ENCODE measurements around the gene SLC25A52. TPM values are rescaled to one million over a fixed set of nuclear protein-coding genes. Genes with fewer than 3 reads are reported as not detected.

SLC25A52 gene
- total RNA-seq, 4 donors from 2014 or later: not detected

DNA sequence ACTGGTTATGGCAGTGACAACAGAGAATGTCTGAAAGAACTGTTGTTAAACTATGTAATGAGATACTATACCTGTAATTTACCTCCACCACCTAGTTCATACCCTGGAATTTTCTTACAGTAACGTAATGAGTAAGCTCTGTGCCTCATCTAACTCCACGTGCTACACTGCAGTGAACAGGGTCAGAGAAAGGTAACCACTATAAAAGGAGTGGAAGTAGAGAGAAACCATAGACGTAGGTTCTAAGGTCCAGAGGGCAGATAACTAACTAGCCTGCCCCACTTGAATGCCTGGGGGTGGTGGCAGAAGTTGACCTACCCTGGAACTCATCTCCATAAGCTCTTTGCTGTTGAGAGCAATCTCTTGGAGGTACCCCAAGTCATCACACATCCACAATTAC lies 44.3 kb downstream of the SLC25A52 start:
- DNase-seq: no peak
- Histone ChIP-seq H3K4me1 (no peaks in the 10 kb centered on the region), H3K9me3 (no peaks in the 10 kb centered on the region), H3K27ac (no peak overlapping the region), H3K4me3 (no peak overlapping the region), H3K36me3 (no peaks in the 10 kb centered on the region), H3K27me3 (no peaks in the 10 kb centered on the region)
- TF ChIP-seq, protein P1, sequence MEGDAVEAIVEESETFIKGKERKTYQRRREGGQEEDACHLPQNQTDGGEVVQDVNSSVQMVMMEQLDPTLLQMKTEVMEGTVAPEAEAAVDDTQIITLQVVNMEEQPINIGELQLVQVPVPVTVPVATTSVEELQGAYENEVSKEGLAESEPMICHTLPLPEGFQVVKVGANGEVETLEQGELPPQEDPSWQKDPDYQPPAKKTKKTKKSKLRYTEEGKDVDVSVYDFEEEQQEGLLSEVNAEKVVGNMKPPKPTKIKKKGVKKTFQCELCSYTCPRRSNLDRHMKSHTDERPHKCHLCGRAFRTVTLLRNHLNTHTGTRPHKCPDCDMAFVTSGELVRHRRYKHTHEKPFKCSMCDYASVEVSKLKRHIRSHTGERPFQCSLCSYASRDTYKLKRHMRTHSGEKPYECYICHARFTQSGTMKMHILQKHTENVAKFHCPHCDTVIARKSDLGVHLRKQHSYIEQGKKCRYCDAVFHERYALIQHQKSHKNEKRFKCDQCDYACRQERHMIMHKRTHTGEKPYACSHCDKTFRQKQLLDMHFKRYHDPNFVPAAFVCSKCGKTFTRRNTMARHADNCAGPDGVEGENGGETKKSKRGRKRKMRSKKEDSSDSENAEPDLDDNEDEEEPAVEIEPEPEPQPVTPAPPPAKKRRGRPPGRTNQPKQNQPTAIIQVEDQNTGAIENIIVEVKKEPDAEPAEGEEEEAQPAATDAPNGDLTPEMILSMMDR (IDR thresholded peaks at IDR 0.05): no peak
- no peak for TF ChIP-seq POLR2A (IDR thresholded peaks at IDR 0.05)

DNA sequence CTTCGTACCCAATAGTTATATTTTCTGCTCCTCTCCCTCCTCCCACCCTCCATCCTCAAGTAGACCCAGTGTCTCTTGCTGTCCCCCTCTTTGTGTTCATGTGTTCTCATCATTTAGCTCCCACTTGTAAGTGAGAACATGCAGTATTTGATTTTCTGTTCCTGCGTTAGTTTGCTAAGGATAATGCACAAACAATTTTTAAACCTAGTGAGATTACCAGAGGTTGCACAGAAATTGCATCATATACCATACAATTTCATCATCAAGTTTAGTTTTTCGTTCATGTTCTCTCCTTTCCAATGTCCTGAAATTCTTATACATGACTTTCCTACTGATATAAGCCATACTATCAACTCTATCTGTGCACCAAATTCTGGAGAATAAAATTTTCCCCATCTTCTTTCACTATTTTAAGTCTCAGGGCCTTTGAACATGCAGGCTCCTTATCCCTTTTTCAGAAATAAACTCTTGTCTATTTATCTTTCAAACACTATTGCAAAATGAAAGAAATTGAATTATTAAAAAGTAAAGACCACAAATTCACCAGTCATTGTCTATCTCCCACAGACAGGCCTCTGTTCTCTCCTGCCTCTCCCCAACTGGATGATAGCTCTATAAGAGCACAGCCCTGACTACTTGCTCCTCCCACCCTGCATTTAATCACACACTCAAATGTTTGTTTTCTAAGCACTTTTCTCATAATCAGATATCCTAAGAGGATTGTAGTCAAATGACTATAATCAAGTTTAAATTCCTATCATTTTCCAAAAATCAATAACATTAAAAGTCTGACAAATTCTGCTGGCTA lies 49.1 kb downstream of the SLC25A52 start:
- DNase-seq: no peak
- Histone ChIP-seq H3K4me3 (no peak overlapping the region), H3K4me1 (no peaks in the 10 kb centered on the region), H3K27me3 (no peaks in the 10 kb centered on the region), H3K27ac (no peak overlapping the region), H3K9me3 (no peaks in the 10 kb centered on the region), H3K36me3 (no peaks in the 10 kb centered on the region)
- no peak for TF ChIP-seq POLR2A (IDR thresholded peaks at IDR 0.05)
- TF ChIP-seq, protein P1 (IDR thresholded peaks at IDR 0.05): no peak

DNA sequence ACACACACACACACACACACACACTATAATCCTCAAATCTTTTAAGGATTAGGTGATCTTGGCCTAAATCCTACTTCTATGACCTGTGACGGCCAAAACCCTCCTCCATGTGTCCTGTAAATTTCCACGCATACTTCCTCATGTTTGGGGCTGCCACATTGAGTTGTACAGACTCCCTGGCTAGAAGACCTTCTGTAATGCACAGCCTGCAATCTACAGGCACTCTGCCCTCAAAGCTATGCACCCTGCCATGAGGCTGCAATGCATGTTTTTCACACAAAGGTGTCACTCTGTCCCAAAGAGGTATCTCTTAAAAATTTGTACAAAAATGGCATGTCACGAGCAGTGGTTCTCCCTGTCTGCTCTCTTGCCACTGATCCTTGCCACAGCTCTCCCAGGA lies 49.9 kb downstream of the SLC25A52 start:
- no peak overlapping the region for H3K4me3 ChIP-seq
- no peaks in the 10 kb centered on the region for H3K4me1 ChIP-seq
- H3K27ac ChIP-seq: no peak overlapping the region
- TF ChIP-seq POLR2A (IDR thresholded peaks at IDR 0.05): no peak
- no peaks in the 10 kb centered on the region for H3K27me3 ChIP-seq
- no peaks in the 10 kb centered on the region for H3K9me3 ChIP-seq
- H3K36me3 ChIP-seq: no peaks in the 10 kb centered on the region
- DNase-seq: no peak

Other genes with a start within 250 kb of the SLC25A52 start
- gene TTR, start 169.0 kb downstream of the SLC25A52 start, total RNA-seq: 1 to 10 TPM in 1 of 4 donors, not detected in 3; 2.5 TPM
- 10 to 100 TPM in 1 of 4 donors, 1 to 10 TPM in 3; 5.0 to 20.7 (median 6.0) TPM for gene B4GALT6, start 76.3 kb downstream of the SLC25A52 start, total RNA-seq
- 10 to 100 TPM; 43.7 to 58.6 (median 48.3) TPM for gene TRAPPC8, start 182.2 kb upstream of the SLC25A52 start, total RNA-seq